CD4-positive, alpha-beta T cell treated with Interleukin-21 for 1 hour (primary cell): ENCODE measurements around the gene DCST2.

Experiments used
- DNase-seq: peaks from one replicate; pipeline ENCODE4 v3.0.0-alpha.2; 2020

Gene DCST2

DNA sequence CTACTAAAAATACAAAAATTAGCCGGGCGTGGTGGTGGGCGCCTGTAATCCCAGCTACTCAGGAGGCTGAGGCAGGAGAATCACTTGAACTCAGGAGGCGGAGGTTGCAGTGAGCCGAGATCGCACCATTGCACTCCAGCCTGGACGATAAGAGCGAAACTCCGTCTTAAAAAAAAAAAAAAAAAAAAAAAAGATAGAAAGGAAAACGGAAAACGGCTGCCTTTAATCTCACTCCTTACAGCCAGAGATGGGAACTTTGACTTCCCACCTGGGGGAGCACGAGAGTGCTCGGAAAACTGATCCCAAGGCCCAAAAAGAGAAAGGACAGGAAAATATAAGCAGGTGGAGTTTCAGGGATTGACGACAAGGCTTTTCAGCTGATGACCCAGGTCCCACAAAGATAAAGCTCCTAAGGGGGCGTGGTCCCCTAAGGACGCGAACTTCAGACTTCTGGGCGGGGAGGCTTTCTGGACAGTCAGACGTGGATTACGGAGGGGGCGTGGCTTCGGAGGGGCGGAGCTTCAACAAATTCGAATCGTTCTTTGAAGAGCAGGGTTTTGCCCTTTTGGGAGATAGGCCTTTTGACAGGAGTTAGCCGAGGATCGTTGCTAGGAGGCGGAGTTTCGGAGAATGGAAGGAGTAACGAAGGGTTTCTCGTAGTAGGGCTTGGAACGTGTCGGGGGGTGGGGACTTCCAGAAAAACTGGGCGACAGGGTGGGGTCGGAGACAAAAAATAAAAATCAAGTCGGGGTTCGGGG, 60.1 kb downstream of the DCST2 start:
- DNase-seq: peak; percentile 94

GRCh38 chr1:154972517-154973343, 60.9 kb downstream of the DCST2 start:
- no peak for DNase-seq

DNA sequence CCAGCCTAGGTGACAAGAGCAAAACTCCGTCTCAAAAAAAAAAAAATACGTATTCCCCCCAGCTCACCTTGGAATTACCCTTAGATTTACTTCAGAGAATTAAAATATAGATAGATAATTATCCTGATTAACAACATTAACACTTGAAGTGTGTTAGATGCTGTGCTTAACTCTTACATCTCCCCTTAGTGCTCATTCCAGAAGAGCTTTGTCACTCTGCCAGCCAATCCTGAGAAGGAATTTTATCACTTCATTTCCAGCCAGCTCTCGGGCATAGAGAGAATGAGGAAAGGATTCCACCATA, 61.4 kb downstream of the DCST2 start:
- DNase-seq: no peak

DNA sequence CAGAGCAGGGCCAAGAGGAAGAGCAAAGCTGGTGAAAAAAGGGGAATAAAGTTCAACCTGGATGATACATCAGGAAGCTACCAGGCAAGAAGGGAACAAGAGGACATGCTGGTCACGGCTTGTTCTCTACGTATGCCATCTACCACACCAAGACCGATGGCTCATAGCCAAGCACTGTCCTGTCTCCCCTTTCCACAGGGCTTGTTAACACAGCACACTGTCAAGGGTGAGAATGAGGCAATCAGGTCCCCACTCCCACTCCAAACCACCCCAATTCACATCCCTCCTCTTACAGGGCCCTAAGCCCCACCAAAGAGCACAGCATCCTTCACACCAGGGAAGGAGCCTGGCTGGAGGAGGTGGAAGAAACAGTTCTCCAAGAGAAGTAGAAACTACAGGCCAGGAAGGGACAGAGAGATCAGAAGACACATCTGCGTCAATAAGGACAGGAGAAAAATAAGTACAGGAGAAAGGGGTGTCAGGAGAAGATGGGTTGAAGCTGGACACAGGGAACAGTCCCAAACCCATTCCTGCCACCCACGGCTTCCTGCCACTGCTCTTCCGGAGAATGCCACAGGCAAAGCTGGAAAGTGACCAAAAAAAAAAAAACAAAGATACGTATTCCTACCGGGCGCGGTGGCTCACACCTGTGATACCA, 62.1 kb downstream of the DCST2 start:
- no peak for DNase-seq

- DNase-seq: no peak
Measured at GRCh38 chr1:154970631-154971340, 62.8 kb downstream of the DCST2 start, which contains the start of gene SHC1. SHC1 (minus strand) TSS chr1:154970747; CDS start chr1:154970526, 221 bp downstream.

GRCh38 chr1:154969860-154970452, 63.6 kb downstream of the DCST2 start:
- DNase-seq: no peak

- no peak for DNase-seq
Measured at GRCh38 chr1:154969246-154969645, 64.3 kb downstream of the DCST2 start.

DNA sequence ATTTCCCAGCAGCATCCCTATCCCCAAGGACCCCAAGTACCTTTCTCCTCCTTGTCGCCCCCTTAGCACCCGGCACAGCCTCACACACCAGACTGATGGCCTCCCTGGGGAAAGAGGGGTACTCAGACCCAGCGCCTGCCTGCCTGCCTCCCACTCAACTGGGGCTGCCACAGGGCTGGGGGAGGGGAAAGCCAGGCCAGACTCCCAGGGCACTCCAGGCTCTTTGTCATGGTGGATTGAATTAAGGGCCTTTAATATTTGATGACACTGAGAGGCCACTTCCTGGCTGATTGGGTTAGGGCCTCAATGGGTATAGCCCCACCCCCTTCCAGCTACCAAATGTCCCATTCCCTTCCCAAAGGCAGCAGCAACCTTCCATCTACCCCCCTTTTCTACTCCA, 64.8 kb downstream of the DCST2 start:
- DNase-seq: no peak
